Measurements from ENCODE around the gene TOM1L2.

Gene TOM1L2

DNA sequence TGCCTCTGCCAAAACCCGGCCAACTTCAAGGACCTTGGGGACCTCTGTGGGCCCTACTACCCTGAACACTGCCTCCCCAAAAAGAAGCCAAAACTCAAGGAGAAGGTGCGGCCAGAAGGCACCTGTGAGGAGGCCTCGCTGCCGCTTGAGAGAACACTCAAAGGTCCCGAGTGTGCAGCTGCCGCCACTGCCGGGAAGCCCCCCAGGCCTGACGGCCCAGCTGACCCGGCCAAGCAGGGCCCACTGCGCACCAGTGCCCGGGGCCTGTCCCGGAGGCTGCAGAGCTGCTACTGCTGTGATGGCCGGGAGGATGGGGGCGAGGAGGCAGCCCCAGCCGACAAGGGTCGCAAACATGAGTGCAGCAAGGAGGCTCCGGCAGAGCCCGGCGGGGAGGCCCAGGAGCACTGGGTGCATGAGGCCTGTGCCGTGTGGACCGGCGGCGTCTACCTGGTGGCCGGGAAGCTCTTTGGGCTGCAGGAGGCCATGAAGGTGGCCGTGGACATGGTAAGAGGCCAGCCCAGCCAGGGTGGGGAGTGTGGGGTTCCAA lies 174.1 kb downstream of the TOM1L2 start:
- Histone ChIP-seq H3K27me3 (ENCODE audit: insufficient read depth, poor library complexity, severe bottlenecking) (no peaks in the 10 kb centered on the region), H3K4me3 (replicated peaks; ENCODE audit: insufficient read depth, low read length) (no peak overlapping the region), H3K27ac (replicated peaks) (no peak overlapping the region)
- TF ChIP-seq SPI1 (IDR thresholded peaks at IDR 0.05; ENCODE audit: borderline replicate concordance, low read depth) (no peak), GABPA (IDR thresholded peaks at IDR 0.05; ENCODE audit: low read depth) (no peak), POLR2AphosphoS5 (IDR thresholded peaks at IDR 0.05; ENCODE audit: low read depth) (no peak)
- TF ChIP-seq, protein P1, sequence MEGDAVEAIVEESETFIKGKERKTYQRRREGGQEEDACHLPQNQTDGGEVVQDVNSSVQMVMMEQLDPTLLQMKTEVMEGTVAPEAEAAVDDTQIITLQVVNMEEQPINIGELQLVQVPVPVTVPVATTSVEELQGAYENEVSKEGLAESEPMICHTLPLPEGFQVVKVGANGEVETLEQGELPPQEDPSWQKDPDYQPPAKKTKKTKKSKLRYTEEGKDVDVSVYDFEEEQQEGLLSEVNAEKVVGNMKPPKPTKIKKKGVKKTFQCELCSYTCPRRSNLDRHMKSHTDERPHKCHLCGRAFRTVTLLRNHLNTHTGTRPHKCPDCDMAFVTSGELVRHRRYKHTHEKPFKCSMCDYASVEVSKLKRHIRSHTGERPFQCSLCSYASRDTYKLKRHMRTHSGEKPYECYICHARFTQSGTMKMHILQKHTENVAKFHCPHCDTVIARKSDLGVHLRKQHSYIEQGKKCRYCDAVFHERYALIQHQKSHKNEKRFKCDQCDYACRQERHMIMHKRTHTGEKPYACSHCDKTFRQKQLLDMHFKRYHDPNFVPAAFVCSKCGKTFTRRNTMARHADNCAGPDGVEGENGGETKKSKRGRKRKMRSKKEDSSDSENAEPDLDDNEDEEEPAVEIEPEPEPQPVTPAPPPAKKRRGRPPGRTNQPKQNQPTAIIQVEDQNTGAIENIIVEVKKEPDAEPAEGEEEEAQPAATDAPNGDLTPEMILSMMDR (IDR thresholded peaks at IDR 0.05; ENCODE audit: insufficient read depth, low read length), result no peak
- TF ChIP-seq, protein P2, sequence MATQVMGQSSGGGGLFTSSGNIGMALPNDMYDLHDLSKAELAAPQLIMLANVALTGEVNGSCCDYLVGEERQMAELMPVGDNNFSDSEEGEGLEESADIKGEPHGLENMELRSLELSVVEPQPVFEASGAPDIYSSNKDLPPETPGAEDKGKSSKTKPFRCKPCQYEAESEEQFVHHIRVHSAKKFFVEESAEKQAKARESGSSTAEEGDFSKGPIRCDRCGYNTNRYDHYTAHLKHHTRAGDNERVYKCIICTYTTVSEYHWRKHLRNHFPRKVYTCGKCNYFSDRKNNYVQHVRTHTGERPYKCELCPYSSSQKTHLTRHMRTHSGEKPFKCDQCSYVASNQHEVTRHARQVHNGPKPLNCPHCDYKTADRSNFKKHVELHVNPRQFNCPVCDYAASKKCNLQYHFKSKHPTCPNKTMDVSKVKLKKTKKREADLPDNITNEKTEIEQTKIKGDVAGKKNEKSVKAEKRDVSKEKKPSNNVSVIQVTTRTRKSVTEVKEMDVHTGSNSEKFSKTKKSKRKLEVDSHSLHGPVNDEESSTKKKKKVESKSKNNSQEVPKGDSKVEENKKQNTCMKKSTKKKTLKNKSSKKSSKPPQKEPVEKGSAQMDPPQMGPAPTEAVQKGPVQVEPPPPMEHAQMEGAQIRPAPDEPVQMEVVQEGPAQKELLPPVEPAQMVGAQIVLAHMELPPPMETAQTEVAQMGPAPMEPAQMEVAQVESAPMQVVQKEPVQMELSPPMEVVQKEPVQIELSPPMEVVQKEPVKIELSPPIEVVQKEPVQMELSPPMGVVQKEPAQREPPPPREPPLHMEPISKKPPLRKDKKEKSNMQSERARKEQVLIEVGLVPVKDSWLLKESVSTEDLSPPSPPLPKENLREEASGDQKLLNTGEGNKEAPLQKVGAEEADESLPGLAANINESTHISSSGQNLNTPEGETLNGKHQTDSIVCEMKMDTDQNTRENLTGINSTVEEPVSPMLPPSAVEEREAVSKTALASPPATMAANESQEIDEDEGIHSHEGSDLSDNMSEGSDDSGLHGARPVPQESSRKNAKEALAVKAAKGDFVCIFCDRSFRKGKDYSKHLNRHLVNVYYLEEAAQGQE (IDR thresholded peaks at IDR 0.05; ENCODE audit: insufficient replicate concordance, low read depth), result no peak
- DNase-seq (ENCODE audit: low read depth in 1 of 2, low spot score in 1 of 2), result no peak

DNA sequence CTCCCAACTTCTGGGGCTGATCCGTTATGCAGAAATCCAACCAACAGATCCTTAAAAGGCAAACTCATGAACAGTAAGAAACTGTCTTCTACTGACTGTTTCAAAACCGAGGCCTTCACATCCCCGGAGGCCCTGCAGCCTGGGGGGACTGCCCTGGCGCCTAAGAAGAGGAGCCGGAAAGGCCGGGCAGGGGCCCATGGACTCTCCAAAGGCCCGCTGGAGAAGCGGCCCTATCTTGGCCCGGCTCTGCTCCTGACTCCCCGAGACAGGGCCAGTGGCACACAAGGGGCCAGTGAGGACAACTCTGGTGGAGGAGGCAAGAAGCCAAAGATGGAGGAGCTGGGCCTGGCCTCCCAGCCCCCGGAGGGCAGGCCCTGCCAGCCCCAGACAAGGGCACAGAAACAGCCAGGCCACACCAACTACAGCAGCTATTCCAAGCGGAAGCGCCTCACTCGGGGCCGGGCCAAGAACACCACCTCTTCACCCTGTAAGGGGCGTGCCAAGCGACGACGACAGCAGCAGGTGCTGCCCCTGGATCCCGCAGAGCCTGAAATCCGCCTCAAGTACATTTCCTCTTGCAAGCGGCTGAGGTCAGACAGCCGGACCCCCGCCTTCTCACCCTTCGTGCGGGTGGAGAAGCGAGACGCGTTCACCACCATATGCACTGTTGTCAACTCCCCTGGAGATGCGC lies 174.9 kb downstream of the TOM1L2 start:
- Histone ChIP-seq H3K27ac (replicated peaks) (no peak overlapping the region), H3K4me3 (replicated peaks; ENCODE audit: insufficient read depth, low read length) (no peak overlapping the region), H3K27me3 (ENCODE audit: insufficient read depth, poor library complexity, severe bottlenecking) (no peaks in the 10 kb centered on the region)
- no peak for DNase-seq (ENCODE audit: low read depth in 1 of 2, low spot score in 1 of 2)
- TF ChIP-seq, protein P1 (IDR thresholded peaks at IDR 0.05; ENCODE audit: insufficient read depth, low read length), result no peak
- TF ChIP-seq POLR2AphosphoS5 (IDR thresholded peaks at IDR 0.05; ENCODE audit: low read depth) (no peak), SPI1 (IDR thresholded peaks at IDR 0.05; ENCODE audit: borderline replicate concordance, low read depth) (no peak), GABPA (IDR thresholded peaks at IDR 0.05; ENCODE audit: low read depth) (no peak)
- TF ChIP-seq, protein P2 (IDR thresholded peaks at IDR 0.05; ENCODE audit: insufficient replicate concordance, low read depth), result no peak

DNA sequence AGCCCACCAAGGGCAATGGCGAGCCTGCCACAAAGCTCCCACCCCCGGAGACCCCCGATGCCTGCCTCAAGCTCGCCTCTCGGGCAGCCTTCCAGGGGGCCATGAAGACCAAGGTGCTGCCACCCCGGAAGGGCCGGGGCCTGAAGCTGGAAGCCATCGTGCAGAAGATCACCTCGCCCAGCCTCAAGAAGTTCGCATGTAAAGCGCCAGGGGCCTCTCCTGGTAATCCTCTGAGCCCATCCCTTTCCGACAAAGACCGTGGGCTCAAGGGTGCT lies 175.5 kb downstream of the TOM1L2 start:
- TF ChIP-seq GABPA (IDR thresholded peaks at IDR 0.05; ENCODE audit: low read depth) (no peak), SPI1 (IDR thresholded peaks at IDR 0.05; ENCODE audit: borderline replicate concordance, low read depth) (no peak), POLR2AphosphoS5 (IDR thresholded peaks at IDR 0.05; ENCODE audit: low read depth) (no peak)
- TF ChIP-seq, protein P1 (IDR thresholded peaks at IDR 0.05; ENCODE audit: insufficient read depth, low read length), result no peak
- TF ChIP-seq, protein P2 (IDR thresholded peaks at IDR 0.05; ENCODE audit: insufficient replicate concordance, low read depth), result no peak
- DNase-seq (ENCODE audit: low read depth in 1 of 2, low spot score in 1 of 2), result no peak
- H3K27me3 ChIP-seq (ENCODE audit: insufficient read depth, poor library complexity, severe bottlenecking), result no peaks in the 10 kb centered on the region
- no peak overlapping the region for H3K27ac ChIP-seq (replicated peaks)
- no peak overlapping the region for H3K4me3 ChIP-seq (replicated peaks; ENCODE audit: insufficient read depth, low read length)
